T-helper 1 cell treated with Interleukin-12 subunit alpha and Interleukin-12 subunit beta and Interleukin-4 antibody, amounts not matched to agents 30 μg/mL and 1 μg/mL, for 36 hours (primary cell): ENCODE measurements around the gene FASTK.
A peak's percentile ranks its signal among the peaks of the same experiment; 100 is the strongest.

ENCODE experiments used
- H3K27ac Mint-ChIP-seq: one replicate; pipeline ENCODE4 v1.8.0; 2021; ENCODE audit warnings: mild to moderate bottlenecking, mixed read lengths
- H3K27me3 Mint-ChIP-seq: one replicate; pipeline ENCODE4 v1.8.0; 2021; ENCODE audit warnings: low read depth, mixed read lengths
- H3K36me3 Mint-ChIP-seq: one replicate; pipeline ENCODE4 v1.8.0; 2021; ENCODE audit warnings: low read depth, mixed read lengths
- H3K4me1 Mint-ChIP-seq: one replicate; pipeline ENCODE4 v1.8.0; 2021; ENCODE audit warnings: low read depth, mixed read lengths
- H3K4me3 Mint-ChIP-seq: one replicate; pipeline ENCODE4 v1.8.0; 2021; ENCODE audit warnings: mild to moderate bottlenecking, moderate library complexity, mixed read lengths
- H3K9me3 Mint-ChIP-seq: one replicate; pipeline ENCODE4 v1.8.0; 2021; ENCODE audit warnings: mixed read lengths

The FASTK gene

GRCh38 chr7:151122276-151122675, 41.7 kb upstream of the FASTK start:
- peaks cover 6% of the 10 kb centered on the region for H3K36me3 Mint-ChIP-seq
- no peaks in the 10 kb centered on the region for H3K9me3 Mint-ChIP-seq
- H3K4me1 Mint-ChIP-seq: no peaks in the 10 kb centered on the region

GRCh38 chr7:151121380-151122170, 41.0 kb upstream of the FASTK start:
- Mint-ChIP-seq H3K27me3 (no peaks in the 10 kb centered on the region), H3K4me3 (no peak overlapping the region), H3K9me3 (no peaks in the 10 kb centered on the region), H3K36me3 (peaks cover 6% of the 10 kb centered on the region), H3K4me1 (no peaks in the 10 kb centered on the region), H3K27ac (peak overlapping the region; percentile 11)

More at GRCh38 chr7:151122276-151122675, 41.7 kb upstream of the FASTK start:
- Mint-ChIP-seq H3K4me3 (no peak overlapping the region), H3K27ac (no peak overlapping the region), H3K27me3 (no peaks in the 10 kb centered on the region)

- H3K9me3 Mint-ChIP-seq: no peaks in the 10 kb centered on the region
- H3K36me3 Mint-ChIP-seq: peaks cover 6% of the 10 kb centered on the region
- H3K4me3 Mint-ChIP-seq: no peak overlapping the region
- no peak overlapping the region for H3K27ac Mint-ChIP-seq
- H3K4me1 Mint-ChIP-seq: no peaks in the 10 kb centered on the region
- peaks cover 2% of the 10 kb centered on the region for H3K27me3 Mint-ChIP-seq
Measured at GRCh38 chr7:151120896-151121295, 40.3 kb upstream of the FASTK start.

- Mint-ChIP-seq H3K27ac (no peak overlapping the region), H3K4me3 (no peak overlapping the region), H3K36me3 (peaks cover 6% of the 10 kb centered on the region), H3K9me3 (no peaks in the 10 kb centered on the region), H3K27me3 (peaks cover 5% of the 10 kb centered on the region), H3K4me1 (no peaks in the 10 kb centered on the region)
Measured at GRCh38 chr7:151119902-151120301, 39.3 kb upstream of the FASTK start.

- H3K27me3 Mint-ChIP-seq: peaks cover 6% of the 10 kb centered on the region
- no peak overlapping the region for H3K4me3 Mint-ChIP-seq
- peaks cover 6% of the 10 kb centered on the region for H3K36me3 Mint-ChIP-seq
- H3K4me1 Mint-ChIP-seq: no peaks in the 10 kb centered on the region
- H3K9me3 Mint-ChIP-seq: no peaks in the 10 kb centered on the region
- peak overlapping the region; percentile 45 for H3K27ac Mint-ChIP-seq
Measured at GRCh38 chr7:151119055-151119415, 38.4 kb upstream of the FASTK start.

- Mint-ChIP-seq H3K27ac (no peak overlapping the region), H3K36me3 (peaks cover 2% of the 10 kb centered on the region), H3K27me3 (peaks cover 12% of the 10 kb centered on the region), H3K9me3 (no peaks in the 10 kb centered on the region), H3K4me3 (no peak overlapping the region), H3K4me1 (no peaks in the 10 kb centered on the region)
Measured at GRCh38 chr7:151118108-151119054, 37.8 kb upstream of the FASTK start.

- Mint-ChIP-seq H3K4me1 (no peaks in the 10 kb centered on the region), H3K36me3 (peaks cover 2% of the 10 kb centered on the region), H3K27ac (no peak overlapping the region), H3K27me3 (peaks cover 20% of the 10 kb centered on the region), H3K9me3 (no peaks in the 10 kb centered on the region), H3K4me3 (no peak overlapping the region)
Measured at GRCh38 chr7:151117565-151117964, 37.0 kb upstream of the FASTK start.

GRCh38 chr7:151116603-151117440, 36.2 kb upstream of the FASTK start:
- no peak overlapping the region for H3K4me3 Mint-ChIP-seq
- H3K27ac Mint-ChIP-seq: no peak overlapping the region
- peaks cover 24% of the 10 kb centered on the region for H3K27me3 Mint-ChIP-seq
- H3K4me1 Mint-ChIP-seq: no peaks in the 10 kb centered on the region
- H3K36me3 Mint-ChIP-seq: peaks cover 2% of the 10 kb centered on the region
- H3K9me3 Mint-ChIP-seq: no peaks in the 10 kb centered on the region

- Mint-ChIP-seq H3K27ac (no peak overlapping the region), H3K27me3 (peaks cover 25% of the 10 kb centered on the region)
Measured at GRCh38 chr7:151115836-151116418, 35.3 kb upstream of the FASTK start.

GRCh38 chr7:151115121-151115835, 34.7 kb upstream of the FASTK start:
- no peaks in the 10 kb centered on the region for H3K36me3 Mint-ChIP-seq
- H3K9me3 Mint-ChIP-seq: no peaks in the 10 kb centered on the region
- H3K4me1 Mint-ChIP-seq: peaks cover 3% of the 10 kb centered on the region
- H3K27me3 Mint-ChIP-seq: peaks cover 25% of the 10 kb centered on the region
- no peak overlapping the region for H3K27ac Mint-ChIP-seq
- H3K4me3 Mint-ChIP-seq: peak overlapping the region; percentile 3

More at GRCh38 chr7:151115836-151116418, 35.3 kb upstream of the FASTK start:
- Mint-ChIP-seq H3K4me3 (peak overlapping the region; percentile 3), H3K9me3 (no peaks in the 10 kb centered on the region), H3K36me3 (no peaks in the 10 kb centered on the region), H3K4me1 (no peaks in the 10 kb centered on the region)

- Mint-ChIP-seq H3K4me1 (peaks cover 3% of the 10 kb centered on the region), H3K27ac (no peak overlapping the region), H3K27me3 (peaks cover 25% of the 10 kb centered on the region), H3K36me3 (no peaks in the 10 kb centered on the region), H3K9me3 (no peaks in the 10 kb centered on the region), H3K4me3 (no peak overlapping the region)
Measured at GRCh38 chr7:151114151-151115090, 33.8 kb upstream of the FASTK start.

GRCh38 chr7:151113344-151114150, 32.9 kb upstream of the FASTK start:
- Mint-ChIP-seq H3K27ac (no peak overlapping the region), H3K9me3 (no peaks in the 10 kb centered on the region), H3K27me3 (peaks cover 25% of the 10 kb centered on the region), H3K36me3 (no peaks in the 10 kb centered on the region), H3K4me1 (peaks cover 3% of the 10 kb centered on the region), H3K4me3 (no peak overlapping the region)
